Germinal center (tissue), 1 donor: Measurements from ENCODE around the gene PHETA1.
A peak's percentile ranks its signal among the peaks of the same experiment; 100 is the strongest.

ENCODE experiments used
- DNase-seq: peaks from one replicate; pipeline ENCODE4 v3.0.0; 2012; ENCODE audit warnings: mixed read lengths, low spot score

Gene PHETA1

DNA sequence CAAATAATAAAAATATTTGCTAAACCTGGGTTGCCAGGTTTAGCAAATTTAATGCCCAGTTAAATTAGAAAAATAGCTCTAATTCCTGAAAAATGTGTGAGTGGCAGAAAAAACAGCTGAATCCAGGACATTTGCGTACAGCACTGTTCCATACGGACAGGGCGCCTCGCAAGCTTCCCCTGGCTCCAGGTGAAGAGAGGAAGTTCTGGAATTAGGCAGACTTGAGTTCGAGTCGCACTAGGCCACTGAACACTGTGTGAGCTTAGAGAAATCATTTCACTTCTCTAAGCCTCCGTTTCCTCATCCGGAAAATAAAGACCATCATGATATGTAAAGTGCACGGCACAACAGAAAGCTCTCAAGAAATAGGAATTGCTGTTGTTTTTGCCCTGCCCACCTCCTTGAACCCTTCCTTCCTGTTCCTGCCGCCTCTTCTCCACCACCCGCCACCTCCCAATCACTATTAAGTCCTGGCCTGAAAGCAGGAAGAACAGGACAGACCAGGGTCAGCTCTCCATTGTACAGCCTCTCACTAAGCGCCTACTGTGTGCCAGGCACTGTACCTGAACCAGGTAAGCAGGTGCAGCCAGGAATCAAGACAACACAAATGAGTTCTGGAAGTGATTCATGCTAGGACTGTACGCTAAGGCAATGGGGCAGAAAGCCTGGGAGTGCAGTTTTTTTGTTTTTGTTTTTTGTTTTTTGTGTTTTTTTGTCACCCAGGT, 763 bp upstream of the PHETA1 start:
- DNase-seq = no peak

DNA sequence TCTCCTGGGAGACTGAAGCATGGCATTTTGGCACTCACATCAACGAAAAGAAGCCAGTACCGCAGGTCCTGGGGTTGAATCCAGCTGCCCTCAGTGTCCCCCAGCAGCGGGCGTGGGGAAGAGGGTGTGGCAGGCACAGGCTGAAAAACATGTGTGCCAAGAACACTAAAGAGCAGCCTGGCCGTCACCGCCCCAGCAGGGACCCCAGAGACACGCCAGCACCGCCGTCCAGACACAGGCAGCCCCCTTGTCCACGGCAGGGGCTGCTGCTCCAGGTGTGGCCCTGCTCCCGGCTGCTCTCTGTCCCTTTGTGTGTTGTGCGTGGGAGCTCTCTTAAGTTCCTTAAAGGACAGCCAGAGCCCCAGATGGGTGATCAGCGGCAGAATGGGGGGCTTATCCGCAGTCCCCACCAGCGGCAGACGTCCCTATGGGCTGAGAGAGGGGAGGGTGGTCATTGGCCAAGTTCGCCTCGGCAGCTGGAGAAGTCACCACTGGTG, 556 bp downstream of the PHETA1 start:
- DNase-seq = no peak

DNA sequence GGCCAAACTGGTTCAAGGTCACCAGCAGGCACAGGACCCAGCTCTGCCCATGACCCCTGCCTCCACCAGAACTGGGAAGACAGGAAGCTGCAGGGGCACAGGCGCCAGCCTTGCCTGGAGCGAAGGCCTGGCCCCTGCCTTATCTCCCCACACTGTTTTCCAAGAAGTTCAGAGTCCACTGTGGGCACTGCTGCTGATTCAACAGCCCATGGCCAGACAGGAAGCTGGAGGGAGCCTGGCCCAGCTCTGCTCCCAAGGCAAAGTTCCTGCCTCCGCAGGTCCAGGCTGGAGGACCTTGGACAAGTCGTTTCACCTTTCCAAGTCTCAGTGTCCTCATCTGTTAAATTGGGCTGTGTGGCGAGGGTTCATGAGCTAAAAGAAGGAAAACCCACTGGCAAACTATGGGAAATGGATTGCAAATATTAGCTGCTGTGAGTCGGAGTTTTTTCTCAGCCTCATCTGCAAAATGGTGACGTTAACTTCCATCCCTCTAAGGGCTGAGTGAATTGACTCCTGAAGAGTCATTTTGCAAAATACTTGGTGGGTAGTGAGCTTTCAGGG, 1.2 kb downstream of the PHETA1 start:
- no peak for DNase-seq

- DNase-seq = no peak
Observed at GRCh38 chr12:111366583-111366982, 2.3 kb downstream of the PHETA1 start.

GRCh38 chr12:111366075-111366474, 2.8 kb downstream of the PHETA1 start:
- DNase-seq = no peak

DNA sequence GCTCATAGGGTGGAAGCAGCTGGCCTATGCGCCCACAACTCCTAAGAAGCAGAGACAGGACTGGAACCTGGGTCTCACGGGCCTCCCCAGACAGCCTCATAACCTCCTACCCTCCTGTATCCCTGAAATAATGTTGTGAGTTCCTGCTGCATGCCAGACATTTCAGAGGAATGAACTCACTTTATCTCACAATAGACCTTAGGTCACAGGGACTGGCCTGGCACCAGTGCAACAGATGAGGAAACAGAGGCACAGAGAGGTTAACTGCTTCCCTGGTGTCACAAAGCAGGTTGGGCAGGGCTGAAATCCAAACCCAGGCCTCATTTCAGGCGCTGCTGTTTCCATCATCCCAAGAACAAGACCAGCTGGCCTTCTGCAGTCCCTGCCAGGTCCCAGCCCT, 5.3 kb downstream of the PHETA1 start:
- DNase-seq = no peak

DNA sequence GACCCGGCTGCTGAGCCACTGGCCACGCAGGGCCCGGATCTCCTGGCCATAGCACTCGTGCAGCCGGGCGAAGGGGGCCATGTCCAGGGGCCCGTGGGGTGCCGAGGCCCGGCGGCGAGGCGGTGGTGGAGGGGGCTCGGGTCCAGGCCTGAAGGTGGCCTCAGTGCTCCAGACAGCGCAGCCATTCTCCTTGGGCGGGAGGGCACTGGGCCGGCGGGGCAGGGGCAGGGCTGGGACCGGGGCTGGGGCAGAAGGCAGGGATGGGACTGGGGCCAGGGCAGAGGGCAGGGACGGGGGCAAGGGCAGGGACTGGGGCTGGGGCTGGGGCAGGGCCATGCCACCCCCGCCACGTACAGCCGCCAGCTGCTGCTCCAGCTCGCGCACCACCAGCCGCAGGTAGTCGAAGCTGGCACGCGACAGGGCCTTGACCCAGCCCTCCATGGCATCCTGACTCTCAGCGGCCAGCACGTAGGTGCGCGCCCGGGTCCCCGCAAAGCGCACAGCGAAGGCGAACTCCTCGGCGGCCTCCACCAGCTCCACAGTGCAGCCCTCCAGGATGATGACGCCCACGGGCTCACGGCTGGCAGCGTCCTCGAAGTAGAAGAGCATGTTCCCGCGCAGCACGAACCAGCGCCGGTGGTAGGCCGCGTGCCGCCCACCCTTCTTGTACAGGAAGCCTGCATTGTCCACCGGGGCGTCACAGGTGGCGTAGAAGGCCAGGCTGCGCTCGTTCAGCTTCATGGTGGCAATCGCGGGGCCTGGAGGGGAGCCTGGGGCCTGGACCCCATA, 6.0 kb downstream of the PHETA1 start:
- DNase-seq = no peak

- DNase-seq = no peak
Observed at GRCh38 chr12:111361717-111362576, 6.9 kb downstream of the PHETA1 start.

DNA sequence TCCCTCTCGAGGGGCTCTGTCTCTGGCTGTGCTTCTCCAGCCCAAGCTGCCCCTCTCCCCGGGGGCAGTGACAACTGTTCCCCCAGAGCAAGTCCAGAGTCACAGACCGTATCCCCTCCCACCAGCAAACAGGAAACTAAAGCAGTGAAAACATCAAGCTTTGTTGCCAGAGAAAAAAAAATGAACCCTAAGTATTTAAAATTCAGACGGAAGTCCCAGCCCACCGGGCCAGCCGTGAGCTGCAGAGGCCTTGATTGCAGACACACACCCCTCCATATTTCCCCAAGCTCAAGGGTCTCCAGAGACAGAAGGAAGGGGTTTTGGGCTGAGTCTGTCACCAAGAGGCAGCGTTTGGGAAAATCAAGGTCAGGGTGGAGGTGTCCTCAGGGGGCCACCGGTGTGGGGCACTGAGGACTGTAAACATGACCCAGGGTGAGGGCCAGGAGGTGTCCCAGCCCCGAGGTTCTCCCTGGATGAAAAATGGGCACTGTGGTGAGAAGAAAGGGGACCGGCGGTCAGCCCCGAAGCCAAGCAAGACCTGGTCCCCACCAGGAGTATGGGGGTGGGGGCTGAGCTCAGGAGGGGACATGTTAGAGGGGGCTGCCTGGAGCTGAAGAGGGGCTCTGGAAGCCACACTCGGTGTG, 7.7 kb downstream of the PHETA1 start:
- no peak for DNase-seq

- DNase-seq = no peak
Observed at GRCh38 chr12:111360325-111360930, 8.5 kb downstream of the PHETA1 start.

DNA sequence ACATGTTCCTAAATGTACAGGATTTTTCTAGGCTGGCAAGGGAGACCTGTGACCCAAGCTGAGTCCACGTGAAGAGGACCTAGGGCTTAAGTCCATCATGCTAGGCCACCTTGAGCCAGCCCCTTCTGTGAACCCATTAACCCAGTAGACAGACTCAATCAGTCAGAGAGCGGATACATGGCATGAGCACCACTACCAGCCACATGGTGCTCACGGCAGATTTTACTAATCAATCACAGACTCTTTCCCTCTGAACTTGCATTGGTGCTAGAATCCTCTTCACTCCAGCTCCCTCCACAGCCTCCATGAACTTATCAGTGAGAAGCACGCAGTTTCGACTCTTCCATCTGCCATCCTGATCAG, 9.0 kb downstream of the PHETA1 start:
- DNase-seq = no peak

- no peak for DNase-seq
Observed at GRCh38 chr12:111359231-111359913, 9.5 kb downstream of the PHETA1 start.

DNA sequence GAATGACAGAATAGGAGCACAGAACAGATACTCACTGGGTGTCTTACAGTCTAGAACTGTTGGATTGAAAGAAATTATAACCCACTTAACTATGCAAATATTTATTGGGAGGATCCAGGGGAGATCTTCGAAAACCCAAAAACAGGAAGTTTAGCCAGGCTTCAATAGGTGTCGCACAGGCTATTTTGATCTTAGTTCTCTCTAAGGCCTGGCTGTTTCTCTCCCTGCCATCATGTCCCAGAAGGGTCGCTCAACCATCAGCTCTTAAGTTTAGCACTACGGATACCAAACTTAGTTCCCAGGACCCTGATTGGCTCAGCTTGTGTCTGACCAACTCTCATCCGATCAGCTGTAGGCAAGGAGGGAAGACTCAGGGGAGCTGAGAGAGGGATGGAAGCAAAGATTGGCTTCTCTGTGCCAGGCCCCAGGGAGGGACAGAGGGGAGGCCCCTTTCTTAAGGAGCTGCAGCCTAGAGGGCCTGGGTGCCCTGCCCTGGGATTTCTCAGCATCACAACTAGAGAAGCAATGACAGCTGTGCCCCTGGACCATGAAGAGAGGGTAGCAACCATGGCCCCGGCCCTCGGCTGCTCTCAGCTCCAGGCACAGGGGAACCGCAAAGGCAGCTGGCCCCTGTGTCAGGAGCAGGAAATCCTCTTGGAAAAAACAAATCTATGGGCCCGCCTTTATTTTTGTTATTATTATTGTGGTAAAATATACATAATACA, 13.5 kb downstream of the PHETA1 start:
- DNase-seq = peak; percentile 54

- no peak for DNase-seq
Observed at GRCh38 chr12:111354511-111354910, 14.4 kb downstream of the PHETA1 start.

DNA sequence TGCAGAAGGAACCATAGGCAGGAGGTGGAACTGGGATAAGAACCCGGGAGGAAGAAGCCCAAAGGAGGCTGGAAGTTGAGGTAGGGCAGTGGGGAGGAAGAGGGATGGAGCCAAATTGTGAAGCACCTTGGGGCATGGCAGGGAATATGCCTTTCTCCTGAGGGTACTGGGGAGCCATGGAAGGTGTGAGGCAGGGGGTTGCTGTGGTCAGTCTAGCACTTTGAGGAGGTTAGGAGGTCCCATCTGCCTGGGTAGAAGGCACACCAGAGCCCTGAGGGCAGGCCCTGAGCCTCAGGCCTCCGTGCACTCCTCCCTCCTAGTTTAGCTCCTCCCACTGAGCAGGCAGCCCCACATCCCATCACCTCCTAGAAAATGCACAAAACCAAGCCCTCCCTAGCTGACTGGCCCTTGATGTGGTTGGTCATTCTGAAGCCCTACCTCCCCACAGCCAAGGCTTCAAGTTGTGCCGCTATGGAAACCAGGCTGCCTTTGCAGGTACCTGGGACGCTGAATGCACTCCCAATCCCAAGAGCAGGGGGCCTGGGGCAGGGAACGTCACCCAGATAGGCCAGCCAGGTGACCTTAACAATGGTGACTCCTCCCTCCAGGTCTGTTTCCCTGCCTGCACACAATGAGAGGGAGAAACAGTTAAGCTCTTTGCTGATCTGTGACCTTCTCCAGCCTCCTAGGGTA, 15.1 kb downstream of the PHETA1 start:
- DNase-seq = no peak

- no peak for DNase-seq
Observed at GRCh38 chr12:111353026-111353425, 15.9 kb downstream of the PHETA1 start.

- no peak for DNase-seq
Observed at GRCh38 chr12:111352296-111352993, 16.4 kb downstream of the PHETA1 start.

DNA sequence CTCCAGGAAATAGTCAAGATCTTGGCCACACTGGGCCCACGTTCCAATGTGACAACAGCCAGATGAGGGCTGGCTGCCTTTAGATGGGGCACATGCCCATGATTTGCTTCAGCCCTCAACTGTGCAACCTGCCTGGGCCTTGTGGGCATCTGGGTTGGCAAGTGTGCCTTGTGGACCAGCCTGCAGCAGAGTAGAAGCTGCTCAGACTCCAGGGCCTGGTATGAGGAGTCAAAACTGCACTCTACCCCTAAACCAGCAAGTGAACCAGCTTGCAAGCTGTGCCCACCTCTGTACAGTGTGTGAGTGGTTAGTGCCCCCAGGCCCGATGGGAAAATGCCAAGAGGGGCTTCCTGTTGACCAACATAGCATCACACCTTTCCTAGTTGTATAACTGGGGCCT, 17.9 kb downstream of the PHETA1 start:
- no peak for DNase-seq
